HG03521 (cell line): Measurements from ENCODE around the gene PITHD1.
"Not testable (repeated sequence)": the region's sequence is repeated elsewhere in the genome, so short reads cannot be mapped to it uniquely, and the experiment has no call there.

Experiments
- ATAC-seq: cut with Tn5 transposase; IDR thresholded peaks from one replicate; pipeline ENCODE4 v1.9.1; 2021; ENCODE audit warnings: mild to moderate bottlenecking, moderate library complexity; ENCODE audit not compliant: unreplicated experiment

The PITHD1 gene

GRCh38 chr1:23823767-23824166 lies 45.5 kb downstream of the PITHD1 start:
- ATAC-seq, result no peak

GRCh38 chr1:23824711-23825075 lies 46.5 kb downstream of the PITHD1 start:
- no peak for ATAC-seq

GRCh38 chr1:23825076-23825761 lies 47.0 kb downstream of the PITHD1 start, which contains the start of gene HMGCL:
TSS of gene HMGCL (minus strand) at chr1:23825429. CDS start at chr1:23825415, 14 bp downstream.
- peak; percentile 81 for ATAC-seq

- peak; percentile 56 for ATAC-seq
Measured at GRCh38 chr1:23825762-23826522, 47.7 kb downstream of the PITHD1 start.

GRCh38 chr1:23826590-23826989 lies 48.4 kb downstream of the PITHD1 start:
- not testable (repeated sequence) for ATAC-seq

- ATAC-seq, result no peak
Measured at GRCh38 chr1:23827717-23828116, 49.5 kb downstream of the PITHD1 start.

GRCh38 chr1:23834156-23834555 lies 55.9 kb downstream of the PITHD1 start:
- ATAC-seq, result not testable (repeated sequence)

- ATAC-seq, result no peak
Measured at GRCh38 chr1:23836037-23836436, 57.8 kb downstream of the PITHD1 start.
